LNCaP clone FGC (cell line): ENCODE data around the gene DUS3L.

ENCODE experiments used
- DNase-seq: peaks from one replicate; pipeline ENCODE4 v3.0.0-alpha.2; 2011; ENCODE audit warnings: low read depth
- H3K4me3 ChIP-seq: 2 replicates; pipeline ENCODE4 v1.5.1; 2011; ENCODE audit warnings: mild to moderate bottlenecking, low read depth, low read length, control low read depth
- CTCF ChIP-seq: IDR thresholded peaks from 2 replicates; pipeline ENCODE4 v1.5.1; 2012; ENCODE audit warnings: mild to moderate bottlenecking; ENCODE audit not compliant: control insufficient read depth, insufficient read depth; ENCODE audit errors: extremely low read depth

The DUS3L gene

GRCh38 chr19:5803752-5804515 lies 13.0 kb upstream of the DUS3L start:
- H3K4me3 ChIP-seq = peak overlapping the region; percentile 46
- DNase-seq = peak; percentile 30
- TF ChIP-seq CTCF = peak; percentile 98

GRCh38 chr19:5803441-5803751 lies 12.4 kb upstream of the DUS3L start:
- DNase-seq = no peak
- TF ChIP-seq CTCF = no peak
- peak overlapping the region; percentile 46 for H3K4me3 ChIP-seq

- TF ChIP-seq CTCF = no peak
- DNase-seq = no peak
- H3K4me3 ChIP-seq = no peak overlapping the region
These were observed 11.0 kb upstream of the DUS3L start for GRCh38 chr19:5801796-5802619.

- H3K4me3 ChIP-seq = no peak overlapping the region
- TF ChIP-seq CTCF = no peak
- DNase-seq = no peak
These were observed 9.7 kb upstream of the DUS3L start for GRCh38 chr19:5800361-5801270.

GRCh38 chr19:5799247-5800241 lies 8.6 kb upstream of the DUS3L start:
- H3K4me3 ChIP-seq = no peak overlapping the region
- no peak for TF ChIP-seq CTCF
- DNase-seq = no peak

GRCh38 chr19:5798244-5798643 lies 7.3 kb upstream of the DUS3L start:
- TF ChIP-seq CTCF = no peak
- no peak overlapping the region for H3K4me3 ChIP-seq
- DNase-seq = no peak
